Heart left ventricle (tissue), 13 donors: ENCODE results near the gene NR2F1-AS1.

Source experiments
- POLR2A ChIP-seq, 2 donors: fragments of 450-650 bp; IDR thresholded peaks; one replicate each; pipeline ENCODE4 v1.6.1; 2017; ENCODE audit warnings: antibody characterized with exemption in 2 of 2, mild to moderate bottlenecking in 2 of 2, moderate library complexity in 2 of 2
- TF ChIP-seq, protein P1 (sequence below), 12 donors: fragments of 200-600 bp; sonication (generic) in 4 of 12; IDR thresholded peaks; one replicate each; pipeline versions ENCODE4 v1.5.0 to v1.8.0; 2018 to 2022; ENCODE audit warnings: antibody characterized with exemption in 12 of 12, mild to moderate bottlenecking in 5 of 12
- donor health status: ischemic (EF 13 %, LVEDD 7.1; RV severe dilation, severe dysfunction).
- donor health status: DM: no; HTN: yes; CAD: no.
- donor health status: DM: no; HTN: no; CAD: no.
- donor health status: ischemic (EF 25% LVEDD 6.9; RV normal size, moderate dysfunction).
- donor health status: ischemic (EF 25% LVEDD 5.7; RV mildly dilated, moderate dysfunction).
- donor health status: ischemic (EF 35%, LVEDD 5.7; RV mildly dilated, moderate dysfunction).
- donor health status: nonischemic (EF 11% LVEDD 7.7; RV severe dilation, severe dysfunction).
- donor health status: DM: yes; HTN: yes; CAD: no.
- donor health status: PGD.
- donor health status: ischemic (EF 29% LVEDD 5.4; RV normal size, mild dysfunction).
- donor health status: nonischemic (EF 23%, LVEDD 6.1; RV moderate dilation, normal function).

DNA sequence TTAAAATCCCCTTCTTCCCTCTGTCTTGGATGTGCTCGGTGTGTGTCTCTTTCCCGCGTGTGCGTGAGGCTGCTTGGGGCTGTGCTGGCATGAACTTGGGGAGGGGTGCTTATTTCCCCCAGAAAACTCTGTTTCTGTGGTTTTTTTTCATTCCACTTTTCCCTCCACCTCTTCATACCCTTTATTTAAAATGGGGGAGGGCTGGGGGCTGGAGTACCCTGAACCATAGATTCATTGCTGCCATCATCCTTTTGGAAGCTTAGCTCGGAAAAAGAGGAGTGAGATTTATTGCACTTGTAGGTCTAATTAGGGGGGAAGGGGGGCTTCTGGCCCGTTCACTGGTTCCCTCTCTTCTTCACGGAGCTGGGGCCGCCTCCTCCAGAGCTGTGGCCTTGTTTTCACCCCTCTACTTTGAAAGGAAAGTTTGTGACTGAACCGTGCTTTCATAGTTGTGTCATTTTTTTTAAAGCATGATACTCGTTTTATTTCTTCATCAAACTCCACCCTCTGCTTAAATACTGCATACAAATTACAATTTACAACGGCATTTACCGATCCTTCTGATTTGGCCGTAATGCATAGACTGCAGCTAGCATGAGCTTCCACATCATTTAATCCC is 4.9 kb upstream of the NR2F1-AS1 start:
- TF ChIP-seq, protein P1, sequence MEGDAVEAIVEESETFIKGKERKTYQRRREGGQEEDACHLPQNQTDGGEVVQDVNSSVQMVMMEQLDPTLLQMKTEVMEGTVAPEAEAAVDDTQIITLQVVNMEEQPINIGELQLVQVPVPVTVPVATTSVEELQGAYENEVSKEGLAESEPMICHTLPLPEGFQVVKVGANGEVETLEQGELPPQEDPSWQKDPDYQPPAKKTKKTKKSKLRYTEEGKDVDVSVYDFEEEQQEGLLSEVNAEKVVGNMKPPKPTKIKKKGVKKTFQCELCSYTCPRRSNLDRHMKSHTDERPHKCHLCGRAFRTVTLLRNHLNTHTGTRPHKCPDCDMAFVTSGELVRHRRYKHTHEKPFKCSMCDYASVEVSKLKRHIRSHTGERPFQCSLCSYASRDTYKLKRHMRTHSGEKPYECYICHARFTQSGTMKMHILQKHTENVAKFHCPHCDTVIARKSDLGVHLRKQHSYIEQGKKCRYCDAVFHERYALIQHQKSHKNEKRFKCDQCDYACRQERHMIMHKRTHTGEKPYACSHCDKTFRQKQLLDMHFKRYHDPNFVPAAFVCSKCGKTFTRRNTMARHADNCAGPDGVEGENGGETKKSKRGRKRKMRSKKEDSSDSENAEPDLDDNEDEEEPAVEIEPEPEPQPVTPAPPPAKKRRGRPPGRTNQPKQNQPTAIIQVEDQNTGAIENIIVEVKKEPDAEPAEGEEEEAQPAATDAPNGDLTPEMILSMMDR (IDR thresholded peaks at IDR 0.05) = no peak
- TF ChIP-seq POLR2A (IDR thresholded peaks at IDR 0.05) = no peak
